ENCODE data around the gene CT45A8. TPM values are rescaled to one million over a fixed set of nuclear protein-coding genes. Genes with fewer than 3 reads are reported as not detected.
"Not testable (repeated sequence)": the region's sequence is repeated elsewhere in the genome, so short reads cannot be mapped to it uniquely, and the experiment has no call there.

Gene CT45A8, protein sequence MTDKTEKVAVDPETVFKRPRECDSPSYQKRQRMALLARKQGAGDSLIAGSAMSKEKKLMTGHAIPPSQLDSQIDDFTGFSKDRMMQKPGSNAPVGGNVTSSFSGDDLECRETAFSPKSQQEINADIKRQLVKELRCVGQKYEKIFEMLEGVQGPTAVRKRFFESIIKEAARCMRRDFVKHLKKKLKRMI
- not detected in 2 replicates for total RNA-seq

DNA sequence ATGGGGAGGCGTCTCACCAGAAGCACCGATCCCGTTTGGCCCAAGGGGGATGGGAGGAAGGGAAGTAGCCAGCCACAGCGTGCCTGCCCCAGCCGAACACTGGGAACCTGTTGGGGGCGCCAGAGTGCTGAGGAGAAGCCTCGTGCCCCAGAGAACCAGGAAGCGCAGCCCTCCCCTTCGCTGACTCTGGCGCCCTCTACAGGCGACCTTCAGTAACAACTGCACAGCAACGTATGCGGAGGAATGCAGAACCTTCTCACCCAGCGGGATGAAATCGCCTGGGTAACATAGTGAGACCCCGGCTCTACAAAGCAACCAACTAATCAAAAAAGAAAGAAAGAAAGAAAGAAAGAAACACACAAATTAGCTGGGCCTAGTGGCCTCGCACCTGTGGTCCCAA, at the start of gene CT45A8:
TSS of gene CT45A8 (minus strand) at position 101 of the 400 bp plus-strand sequence. CDS start 3,755 bp downstream, outside the sequence.
- not testable (repeated sequence) for DNase-seq (ENCODE audit: low read depth in 2 of 2)

DNA sequence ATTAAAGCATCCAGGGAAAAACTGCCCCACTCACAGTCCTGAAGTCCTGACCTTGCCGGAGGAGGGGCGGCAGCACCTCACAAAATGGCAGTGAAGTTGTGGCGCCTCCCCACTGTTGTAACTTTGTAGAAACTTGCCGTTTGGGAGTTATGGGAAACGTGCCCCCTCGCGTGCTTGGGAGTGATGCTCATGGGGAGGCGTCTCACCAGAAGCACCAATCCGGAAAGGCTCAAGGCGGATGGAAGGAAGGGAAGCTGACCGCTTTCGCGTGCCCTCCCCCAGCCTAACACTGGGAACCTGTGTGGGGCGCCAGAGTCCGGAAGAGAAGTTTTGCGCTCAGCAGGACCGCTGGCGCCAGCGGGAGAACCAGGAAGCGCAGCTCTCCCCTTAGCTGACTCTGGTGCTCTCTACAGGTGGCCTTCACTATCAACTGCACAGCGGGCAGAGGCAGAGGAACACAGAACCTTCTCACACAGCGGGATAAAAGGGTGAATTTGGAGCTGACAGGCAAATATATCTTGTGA, 39.0 kb upstream of the CT45A8 start, which contains the start of the genes CT45A10 and SAGE1:
TSS of gene CT45A10 (minus strand) at position 151 of the 524 bp plus-strand sequence. CDS start 8,100 bp downstream, outside the sequence.
TSS of gene SAGE1 (plus strand) at position 423 of the 524 bp plus-strand sequence. CDS start 2,527 bp downstream, outside the sequence.
- DNase-seq (ENCODE audit: low read depth in 2 of 2) = no peak

DNA sequence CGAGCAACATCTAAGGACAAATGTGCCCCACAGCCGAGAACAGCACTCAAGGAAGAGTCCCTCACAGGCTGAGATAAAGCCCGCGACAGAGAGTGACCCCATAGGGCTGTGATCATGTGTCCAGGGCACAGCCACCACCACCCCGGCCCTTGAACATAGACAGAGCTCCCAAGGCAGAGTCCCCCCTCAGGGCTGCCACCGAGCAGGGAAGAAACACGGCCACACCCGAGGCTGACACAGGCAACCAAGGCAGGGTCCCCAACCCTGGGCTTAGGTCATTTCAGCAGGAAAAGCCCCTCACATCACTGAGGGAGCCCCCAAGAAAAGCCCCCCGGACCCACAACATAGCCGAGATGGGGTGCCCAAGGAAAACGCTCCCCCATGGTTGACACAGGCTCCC, 38.4 kb upstream of the CT45A8 start:
- DNase-seq (ENCODE audit: low read depth in 2 of 2) = no peak

DNA sequence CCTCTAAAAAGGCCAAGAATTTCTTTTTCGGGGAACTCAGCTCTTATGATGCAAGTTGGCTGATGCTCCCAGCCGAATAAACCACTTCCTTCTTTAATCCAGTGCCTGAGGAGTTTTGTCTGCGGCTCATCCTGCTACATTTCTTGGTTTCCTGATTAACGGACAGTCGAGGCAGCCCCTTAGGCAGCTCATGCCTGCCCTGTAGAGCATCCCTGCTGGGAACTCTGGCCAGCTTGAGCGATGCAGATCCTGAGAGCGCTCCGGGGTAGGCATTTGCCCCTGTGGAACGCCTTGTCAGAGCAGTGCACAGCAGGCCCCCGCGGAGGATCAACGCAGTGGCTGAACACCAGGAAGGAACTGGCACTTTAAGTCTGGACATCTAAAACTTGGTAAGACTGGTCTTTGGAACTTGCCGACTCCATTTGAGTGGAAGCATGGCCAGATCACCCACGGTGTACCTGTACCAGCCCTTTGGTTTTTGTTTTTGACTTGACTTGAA, 35.8 kb upstream of the CT45A8 start:
- no peak for DNase-seq (ENCODE audit: low read depth in 2 of 2)

DNA sequence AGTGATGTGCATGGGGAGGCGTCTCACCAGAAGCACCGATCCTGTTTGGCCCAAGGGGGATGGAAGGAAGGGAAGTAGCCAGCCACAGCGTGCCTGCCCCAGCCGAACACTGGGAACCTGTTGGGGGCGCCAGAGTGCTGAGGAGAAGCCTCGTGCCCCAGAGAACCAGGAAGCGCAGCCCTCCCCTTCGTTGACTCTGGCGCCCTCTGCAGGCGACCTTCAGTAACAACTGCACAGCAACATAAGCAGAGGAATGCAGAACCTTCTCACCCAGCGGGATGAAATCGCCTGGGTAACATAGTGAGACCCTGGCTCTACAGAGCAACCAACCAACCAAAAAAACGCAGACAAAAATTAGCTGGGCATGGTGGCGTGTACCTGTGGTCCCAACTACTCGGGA, 34.6 kb upstream of the CT45A8 start:
- DNase-seq (ENCODE audit: low read depth in 2 of 2) = not testable (repeated sequence)

DNA sequence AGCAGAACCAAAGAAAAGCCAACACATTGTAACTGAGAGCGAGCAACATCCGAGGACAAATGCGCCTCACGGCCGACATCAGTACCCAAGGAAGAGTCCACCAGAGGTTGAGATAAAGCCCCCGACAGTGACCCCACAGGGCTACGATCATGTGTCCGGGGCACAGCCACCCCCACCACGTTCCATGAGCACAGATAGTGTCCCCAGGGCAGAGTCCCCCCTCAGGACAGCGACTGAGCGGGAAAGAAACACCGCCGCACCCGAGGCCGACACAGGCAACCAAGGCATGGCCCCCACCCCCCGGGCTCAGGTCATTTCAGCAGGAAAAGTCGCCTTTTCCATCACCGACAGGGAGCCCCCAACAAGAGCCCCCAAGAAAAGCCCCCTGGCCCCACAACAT, 33.9 kb upstream of the CT45A8 start:
- not testable (repeated sequence) for DNase-seq (ENCODE audit: low read depth in 2 of 2)

DNA sequence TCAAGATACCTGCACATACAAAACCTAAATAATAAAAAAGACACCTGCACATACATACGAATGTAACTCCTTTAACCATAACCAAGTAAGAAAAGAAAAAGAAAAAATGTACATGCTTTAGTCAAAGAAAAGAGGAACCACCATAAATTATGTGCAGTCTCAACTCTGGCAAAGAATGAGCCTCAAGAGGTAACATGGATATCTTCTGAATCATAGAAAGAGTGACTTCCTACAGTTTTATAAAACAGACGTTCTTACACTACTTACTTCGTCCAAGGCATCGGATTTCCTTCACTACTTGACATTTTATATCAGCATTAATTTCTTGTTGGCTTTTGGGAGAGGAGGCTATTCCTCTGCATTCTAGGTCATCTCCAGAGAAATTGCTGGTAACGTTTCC, 28.4 kb upstream of the CT45A8 start:
- DNase-seq (ENCODE audit: low read depth in 2 of 2) = not testable (repeated sequence)

DNA sequence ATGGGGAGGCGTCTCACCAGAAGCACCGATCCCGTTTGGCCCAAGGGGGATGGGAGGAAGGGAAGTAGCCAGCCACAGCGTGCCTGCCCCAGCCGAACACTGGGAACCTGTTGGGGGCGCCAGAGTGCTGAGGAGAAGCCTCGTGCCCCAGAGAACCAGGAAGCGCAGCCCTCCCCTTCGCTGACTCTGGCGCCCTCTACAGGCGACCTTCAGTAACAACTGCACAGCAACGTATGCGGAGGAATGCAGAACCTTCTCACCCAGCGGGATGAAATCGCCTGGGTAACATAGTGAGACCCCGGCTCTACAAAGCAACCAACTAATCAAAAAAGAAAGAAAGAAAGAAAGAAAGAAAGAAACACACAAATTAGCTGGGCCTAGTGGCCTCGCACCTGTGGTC, 17.4 kb upstream of the CT45A8 start, which contains the start of gene CT45A9:
TSS of gene CT45A9 (minus strand) at position 101 of the 400 bp plus-strand sequence. CDS start 3,751 bp downstream, outside the sequence.
- not testable (repeated sequence) for DNase-seq (ENCODE audit: low read depth in 2 of 2)

DNA sequence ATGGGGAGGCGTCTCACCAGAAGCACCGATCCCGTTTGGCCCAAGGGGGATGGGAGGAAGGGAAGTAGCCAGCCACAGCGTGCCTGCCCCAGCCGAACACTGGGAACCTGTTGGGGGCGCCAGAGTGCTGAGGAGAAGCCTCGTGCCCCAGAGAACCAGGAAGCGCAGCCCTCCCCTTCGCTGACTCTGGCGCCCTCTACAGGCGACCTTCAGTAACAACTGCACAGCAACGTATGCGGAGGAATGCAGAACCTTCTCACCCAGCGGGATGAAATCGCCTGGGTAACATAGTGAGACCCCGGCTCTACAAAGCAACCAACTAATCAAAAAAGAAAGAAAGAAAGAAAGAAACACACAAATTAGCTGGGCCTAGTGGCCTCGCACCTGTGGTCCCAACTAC, 17.2 kb downstream of the CT45A8 start, which contains the start of gene CT45A7:
TSS of gene CT45A7 (minus strand) at position 101 of the 400 bp plus-strand sequence. CDS start 3,747 bp downstream, outside the sequence.
- not testable (repeated sequence) for DNase-seq (ENCODE audit: low read depth in 2 of 2)

DNA sequence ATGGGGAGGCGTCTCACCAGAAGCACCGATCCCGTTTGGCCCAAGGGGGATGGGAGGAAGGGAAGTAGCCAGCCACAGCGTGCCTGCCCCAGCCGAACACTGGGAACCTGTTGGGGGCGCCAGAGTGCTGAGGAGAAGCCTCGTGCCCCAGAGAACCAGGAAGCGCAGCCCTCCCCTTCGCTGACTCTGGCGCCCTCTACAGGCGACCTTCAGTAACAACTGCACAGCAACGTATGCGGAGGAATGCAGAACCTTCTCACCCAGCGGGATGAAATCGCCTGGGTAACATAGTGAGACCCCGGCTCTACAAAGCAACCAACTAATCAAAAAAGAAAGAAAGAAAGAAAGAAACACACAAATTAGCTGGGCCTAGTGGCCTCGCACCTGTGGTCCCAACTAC, 34.4 kb downstream of the CT45A8 start, which contains the start of gene CT45A2:
TSS of gene CT45A2 (minus strand) at position 101 of the 400 bp plus-strand sequence. CDS start 3,747 bp downstream, outside the sequence.
- not testable (repeated sequence) for DNase-seq (ENCODE audit: low read depth in 2 of 2)

DNA sequence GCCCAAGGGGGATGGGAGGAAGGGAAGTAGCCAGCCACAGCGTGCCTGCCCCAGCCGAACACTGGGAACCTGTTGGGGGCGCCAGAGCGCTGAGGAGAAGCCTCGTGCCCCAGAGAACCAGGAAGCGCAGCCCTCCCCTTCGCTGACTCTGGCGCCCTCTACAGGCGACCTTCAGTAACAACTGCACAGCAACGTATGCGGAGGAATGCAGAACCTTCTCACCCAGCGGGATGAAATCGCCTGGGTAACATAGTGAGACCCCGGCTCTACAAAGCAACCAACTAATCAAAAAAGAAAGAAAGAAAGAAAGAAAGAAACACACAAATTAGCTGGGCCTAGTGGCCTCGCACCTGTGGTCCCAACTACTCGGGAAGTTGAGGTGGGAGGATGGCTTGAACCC, 51.7 kb downstream of the CT45A8 start, which contains the start of gene CT45A6:
TSS of gene CT45A6 (minus strand) at position 101 of the 400 bp plus-strand sequence. CDS start 3,794 bp downstream, outside the sequence.
- DNase-seq (ENCODE audit: low read depth in 2 of 2) = not testable (repeated sequence)

Other genes with a start within 250 kb of the CT45A8 start
- gene CT45A1, start 140.9 kb downstream of the CT45A8 start, total RNA-seq = not detected in 2 replicates
- gene CT45A3, start 86.3 kb downstream of the CT45A8 start, total RNA-seq = not detected in 2 replicates
- gene CT45A5, start 69.0 kb downstream of the CT45A8 start, total RNA-seq = not detected in 2 replicates
- not detected in 2 replicates for gene CT45A6, start 51.8 kb downstream of the CT45A8 start, total RNA-seq
- gene CT45A2, start 34.5 kb downstream of the CT45A8 start, total RNA-seq = not detected in 2 replicates
- gene CT45A7, start 17.3 kb downstream of the CT45A8 start, total RNA-seq = not detected in 2 replicates
- gene CT45A9, start 17.3 kb upstream of the CT45A8 start, total RNA-seq = not detected in 2 replicates
- not detected in 2 replicates for gene CT45A10, start 38.9 kb upstream of the CT45A8 start, total RNA-seq
- not detected in 2 replicates for gene SAGE1, start 39.2 kb upstream of the CT45A8 start, total RNA-seq
- gene MMGT1, start 119.5 kb upstream of the CT45A8 start, total RNA-seq = 4.6 and 6.2 TPM in 2 replicates
- 12.9 and 14.5 TPM in 2 replicates for gene SLC9A6, start 130.9 kb upstream of the CT45A8 start, total RNA-seq